HUES64 (cell line): ENCODE data around the gene LCN12.

ENCODE experiments used
- H3K27ac ChIP-seq: 2 replicates; pipeline ENCODE4 v1.7.0; 2013; ENCODE audit warnings: low read depth, low read length, inconsistent platforms
- H3K27me3 ChIP-seq: 2 replicates; pipeline ENCODE4 v1.6.1; 2013; ENCODE audit warnings: mild to moderate bottlenecking, low read length; ENCODE audit not compliant: insufficient read depth
- H3K36me3 ChIP-seq: 2 replicates; pipeline ENCODE4 v1.6.1; 2013; ENCODE audit warnings: mild to moderate bottlenecking, low read length; ENCODE audit not compliant: insufficient read depth
- H3K4me1 ChIP-seq: 2 replicates; pipeline ENCODE4 v1.6.1; 2013; ENCODE audit warnings: mild to moderate bottlenecking, low read length, moderate library complexity; ENCODE audit not compliant: insufficient read depth
- H3K4me3 ChIP-seq: 2 replicates; pipeline ENCODE4 v1.5.1; 2013; ENCODE audit warnings: mild to moderate bottlenecking, low read length, moderate library complexity
- H3K9ac ChIP-seq: 2 replicates; pipeline ENCODE4 v1.6.1; 2013; ENCODE audit warnings: mild to moderate bottlenecking, low read depth, low read length
- H3K9me3 ChIP-seq: 2 replicates; pipeline ENCODE4 v1.6.1; 2013; ENCODE audit warnings: low read depth, low read length; ENCODE audit not compliant: insufficient read depth
- WGBS: fragments of 150-250, 120-280 bp; methylation state at CpG from one replicate; pipeline ENCODE4 v1.1.7; 2013; ENCODE audit warnings: missing lambda C conversion rate; 5-methylcytosine and 5-hydroxymethylcytosine counted together

Gene LCN12

GRCh38 chr9:136928591-136928990 is 23.5 kb upstream of the LCN12 start:
- Histone ChIP-seq H3K27me3 (no peaks in the 10 kb centered on the region), H3K4me3 (no peak overlapping the region), H3K36me3 (peaks cover 52% of the 10 kb centered on the region), H3K4me1 (no peaks in the 10 kb centered on the region), H3K27ac (no peak overlapping the region), H3K9ac (no peak overlapping the region), H3K9me3 (no peaks in the 10 kb centered on the region)
- 92% methylated on average over 9 of the region's 9 CpGs for WGBS

- Histone ChIP-seq H3K27ac (no peak overlapping the region), H3K36me3 (peaks cover 41% of the 10 kb centered on the region), H3K4me1 (no peaks in the 10 kb centered on the region), H3K9me3 (no peaks in the 10 kb centered on the region), H3K27me3 (no peaks in the 10 kb centered on the region), H3K4me3 (no peak overlapping the region), H3K9ac (no peak overlapping the region)
- WGBS, result 95% methylated on average over 4 of the region's 4 CpGs
These were observed 22.1 kb upstream of the LCN12 start for GRCh38 chr9:136930014-136930413.

- 100% methylated on average over 2 of the region's 2 CpGs for WGBS
- Histone ChIP-seq H3K9me3 (no peaks in the 10 kb centered on the region), H3K4me1 (no peaks in the 10 kb centered on the region), H3K9ac (no peak overlapping the region), H3K27me3 (no peaks in the 10 kb centered on the region), H3K36me3 (peaks cover 25% of the 10 kb centered on the region), H3K4me3 (no peak overlapping the region), H3K27ac (no peak overlapping the region)
These were observed 20.4 kb upstream of the LCN12 start for GRCh38 chr9:136931611-136932130.

- H3K36me3 ChIP-seq, result peaks cover 8% of the 10 kb centered on the region
- H3K9ac ChIP-seq, result no peak overlapping the region
- no peak overlapping the region for H3K4me3 ChIP-seq
- 91% methylated on average over 3 of the region's 3 CpGs for WGBS
- H3K4me1 ChIP-seq, result no peaks in the 10 kb centered on the region
- H3K27me3 ChIP-seq, result no peaks in the 10 kb centered on the region
- H3K27ac ChIP-seq, result no peak overlapping the region
- no peaks in the 10 kb centered on the region for H3K9me3 ChIP-seq
These were observed 17.8 kb upstream of the LCN12 start for GRCh38 chr9:136934277-136934676.

GRCh38 chr9:136935651-136936050 is 16.4 kb upstream of the LCN12 start:
- Histone ChIP-seq H3K9ac (no peak overlapping the region), H3K9me3 (no peaks in the 10 kb centered on the region), H3K27ac (no peak overlapping the region), H3K4me1 (no peaks in the 10 kb centered on the region), H3K4me3 (no peak overlapping the region), H3K27me3 (no peaks in the 10 kb centered on the region), H3K36me3 (peaks cover 21% of the 10 kb centered on the region)
- WGBS, result 96% methylated on average over 3 of the region's 3 CpGs

- Histone ChIP-seq H3K36me3 (peaks cover 31% of the 10 kb centered on the region), H3K4me1 (no peaks in the 10 kb centered on the region), H3K27ac (no peak overlapping the region), H3K27me3 (no peaks in the 10 kb centered on the region), H3K9ac (no peak overlapping the region), H3K9me3 (no peaks in the 10 kb centered on the region), H3K4me3 (no peak overlapping the region)
- WGBS, result 91% methylated on average over 8 of the region's 8 CpGs
These were observed 15.4 kb upstream of the LCN12 start for GRCh38 chr9:136936645-136937170.

- Histone ChIP-seq H3K4me1 (no peaks in the 10 kb centered on the region), H3K27ac (no peak overlapping the region), H3K4me3 (no peak overlapping the region), H3K36me3 (peaks cover 35% of the 10 kb centered on the region), H3K27me3 (no peaks in the 10 kb centered on the region), H3K9me3 (no peaks in the 10 kb centered on the region), H3K9ac (no peak overlapping the region)
- 96% methylated on average over 15 of the region's 15 CpGs for WGBS
These were observed 14.7 kb upstream of the LCN12 start for GRCh38 chr9:136937186-136938001.

- Histone ChIP-seq H3K9ac (no peak overlapping the region), H3K27me3 (no peaks in the 10 kb centered on the region), H3K9me3 (no peaks in the 10 kb centered on the region), H3K4me1 (no peaks in the 10 kb centered on the region), H3K27ac (no peak overlapping the region), H3K36me3 (peaks cover 40% of the 10 kb centered on the region), H3K4me3 (no peak overlapping the region)
- WGBS, result 95% methylated on average over 28 of the region's 28 CpGs
These were observed 12.6 kb upstream of the LCN12 start for GRCh38 chr9:136939431-136939995.

GRCh38 chr9:136939996-136940525 is 12.0 kb upstream of the LCN12 start:
- WGBS, result 96% methylated on average over 16 of the region's 16 CpGs
- H3K4me1 ChIP-seq, result no peaks in the 10 kb centered on the region
- H3K9ac ChIP-seq, result no peak overlapping the region
- no peaks in the 10 kb centered on the region for H3K27me3 ChIP-seq
- peaks cover 40% of the 10 kb centered on the region for H3K36me3 ChIP-seq
- H3K9me3 ChIP-seq, result no peaks in the 10 kb centered on the region
- no peak overlapping the region for H3K4me3 ChIP-seq
- no peak overlapping the region for H3K27ac ChIP-seq

GRCh38 chr9:136940526-136941230 is 11.4 kb upstream of the LCN12 start:
- Histone ChIP-seq H3K27me3 (no peaks in the 10 kb centered on the region), H3K9ac (no peak overlapping the region), H3K4me1 (no peaks in the 10 kb centered on the region), H3K27ac (no peak overlapping the region), H3K36me3 (peaks cover 40% of the 10 kb centered on the region), H3K9me3 (no peaks in the 10 kb centered on the region), H3K4me3 (no peak overlapping the region)
- 96% methylated on average over 42 of the region's 42 CpGs for WGBS
